ENCODE measurements around the gene NR1H3.

Gene NR1H3

GRCh38 chr11:47257177-47257516 lies 649 bp upstream of the NR1H3 start:
- H3K27ac ChIP-seq, result peak overlapping the region; percentile 79
- CTCF ChIA-PET, result interaction anchor here (0.9 kb wide), 1 partner anchor 97 kb away, joined by 3 read pairs; no protein-coding TSS in a partner anchor
- POLR2A ChIA-PET (ENCODE audit: low non-redundant PET), result interaction anchor here (0.6 to 0.7 kb wide), 3 partner anchors 13 to 94 kb away, joined by 3 to 4 read pairs (median 4); no protein-coding TSS in a partner anchor
- no peak for TF ChIP-seq CTCF (conservative IDR thresholded peaks at IDR 0.05; ENCODE audit: low read depth)
- DNase-seq (ENCODE audit: low spot score), result no peak

- ChIA-PET CTCF (interaction anchor here (0.6 to 1.4 kb wide), 6 partner anchors 10 to 204 kb away, joined by 3 to 9 read pairs (median 4); partner anchors contain the start of gene ACP2), POLR2A (ENCODE audit: low non-redundant PET) (interaction anchor here (0.7 kb wide), 2 partner anchors 10 to 25 kb away, joined by 3 read pairs; no protein-coding TSS in a partner anchor)
- TF ChIP-seq CTCF (conservative IDR thresholded peaks at IDR 0.05; ENCODE audit: low read depth), result no peak
- peak overlapping the region; percentile 79 for H3K27ac ChIP-seq
- no peak for DNase-seq (ENCODE audit: low spot score)
Observed at GRCh38 chr11:47258317-47258902, 614 bp downstream of the NR1H3 start.

- ChIA-PET CTCF (interaction anchor here (0.6 to 1.5 kb wide), 12 partner anchors 11 to 900 kb away, joined by 3 to 10 read pairs (median 4); partner anchors contain the start of gene ACP2), POLR2A (ENCODE audit: low non-redundant PET) (interaction anchor here (0.6 kb wide), 1 partner anchor 30 kb away, joined by 4 read pairs; no protein-coding TSS in a partner anchor)
- DNase-seq (ENCODE audit: low spot score), result no peak
- peak overlapping the region; percentile 49 for H3K27ac ChIP-seq
- peak; percentile 27; the same call in 1 of the 2 replicates for TF ChIP-seq CTCF (conservative IDR thresholded peaks at IDR 0.05; ENCODE audit: low read depth)
Observed at GRCh38 chr11:47259232-47259977, 1.6 kb downstream of the NR1H3 start.

- DNase-seq (ENCODE audit: low spot score), result no peak
- POLR2A ChIA-PET (ENCODE audit: low non-redundant PET), result no interaction called here
- CTCF ChIA-PET, result interaction anchor here (0.7 to 1.5 kb wide), 2 partner anchors 12 to 32 kb away, joined by 3 to 7 read pairs; partner anchors contain the start of gene ACP2
- no peak for TF ChIP-seq CTCF (conservative IDR thresholded peaks at IDR 0.05; ENCODE audit: low read depth)
- H3K27ac ChIP-seq, result no peak overlapping the region
Observed at GRCh38 chr11:47260366-47260765, 2.6 kb downstream of the NR1H3 start.

- peak overlapping the region; percentile 11; the same call in 1 of the 2 replicates for H3K27ac ChIP-seq
- no peak for DNase-seq (ENCODE audit: low spot score)
- no peak for TF ChIP-seq CTCF (conservative IDR thresholded peaks at IDR 0.05; ENCODE audit: low read depth)
- CTCF ChIA-PET, result interaction anchor here (1.5 kb wide), 1 partner anchor 94 kb away, joined by 5 read pairs; no protein-coding TSS in a partner anchor
- POLR2A ChIA-PET (ENCODE audit: low non-redundant PET), result no interaction called here
Observed at GRCh38 chr11:47261291-47261800, 3.5 kb downstream of the NR1H3 start.

GRCh38 chr11:47264119-47264518 lies 6.3 kb downstream of the NR1H3 start:
- CTCF ChIA-PET, result interaction anchor here (0.5 to 0.7 kb wide), 3 partner anchors 80 to 97 kb away, joined by 3 read pairs; no protein-coding TSS in a partner anchor
- H3K27ac ChIP-seq, result no peak overlapping the region
- TF ChIP-seq CTCF (conservative IDR thresholded peaks at IDR 0.05; ENCODE audit: low read depth), result no peak
- POLR2A ChIA-PET (ENCODE audit: low non-redundant PET), result interaction anchor here (1.1 kb wide), 1 partner anchor 15 kb away, joined by 4 read pairs; the partner anchor contains the start of gene ACP2
- no peak for DNase-seq (ENCODE audit: low spot score)
